ENCODE measurements around the gene TMEM138. TPM values are rescaled to one million over a fixed set of nuclear protein-coding genes. Genes with fewer than 3 reads are reported as not detected.

TMEM138 gene
- total and polyA plus RNA-seq, 9 donors = 21.5 to 115 (median 53.4) TPM

GRCh38 chr11:61332797-61333549 lies 29.2 kb upstream of the TMEM138 start, which contains the start of the genes DDB1 and TKFC:
DDB1 (minus strand) TSS chr11:61333105; CDS start chr11:61332968, 137 bp downstream.
TKFC (plus strand) TSS chr11:61333228; CDS start chr11:61334729, 1,501 bp downstream.
- intact Hi-C loops (cut with DNase I) = no loop called here
- no peaks in the 10 kb centered on the region for H3K36me3 ChIP-seq
- H3K4me1 ChIP-seq (ENCODE audit: insufficient read depth) = peaks cover 28% of the 10 kb centered on the region
- 0 to 1% (median 0%) methylated on average over 57 to 81 of the region's 81 CpGs for WGBS, 3 donors
- peak within 1 kb of the TSS; percentile 99 for H3K4me3 ChIP-seq
- no peaks in the 10 kb centered on the region for H3K27me3 ChIP-seq
- no peaks in the 10 kb centered on the region for H3K9me3 ChIP-seq
- H3K27ac ChIP-seq = peak within 1 kb of the TSS; percentile 88 to 92
- DNase-seq = peak; percentile 96 to 97 (median 96)
- TF ChIP-seq EP300 (IDR thresholded peaks at IDR 0.05) (no peak), POLR2A (IDR thresholded peaks at IDR 0.05) (peak; percentile 93), CTCF (IDR thresholded peaks at IDR 0.05) (peak in 1 of 3 donors; percentile 27)

GRCh38 chr11:61333550-61334433 lies 28.4 kb upstream of the TMEM138 start:
- WGBS, 3 donors = 27 to 31% (median 28%) methylated on average over 19 of the region's 19 CpGs
- Histone ChIP-seq H3K4me3 (peak overlapping the region; percentile 99), H3K36me3 (no peaks in the 10 kb centered on the region), H3K4me1 (ENCODE audit: insufficient read depth) (peaks cover 28% of the 10 kb centered on the region), H3K27ac (peak overlapping the region; percentile 88 to 92), H3K27me3 (no peaks in the 10 kb centered on the region), H3K9me3 (no peaks in the 10 kb centered on the region)
- TF ChIP-seq POLR2A (IDR thresholded peaks at IDR 0.05) (no peak), CTCF (IDR thresholded peaks at IDR 0.05) (no peak), EP300 (IDR thresholded peaks at IDR 0.05) (no peak)
- DNase-seq = no peak
- intact Hi-C loops (cut with DNase I) = no loop called here

GRCh38 chr11:61334434-61335354 lies 27.5 kb upstream of the TMEM138 start:
- Histone ChIP-seq H3K9me3 (no peaks in the 10 kb centered on the region), H3K27me3 (no peaks in the 10 kb centered on the region), H3K4me1 (ENCODE audit: insufficient read depth) (peaks cover 28% of the 10 kb centered on the region), H3K4me3 (no peak overlapping the region), H3K27ac (peak overlapping the region in 1 of 2 donors; percentile 92), H3K36me3 (no peaks in the 10 kb centered on the region)
- DNase-seq = peak; percentile 62 to 86 (median 75)
- no peak for TF ChIP-seq CTCF (IDR thresholded peaks at IDR 0.05)
- no peak for TF ChIP-seq POLR2A (IDR thresholded peaks at IDR 0.05)
- TF ChIP-seq EP300 (IDR thresholded peaks at IDR 0.05) = no peak
- 45 to 51% (median 45%) methylated on average over 16 of the region's 16 CpGs for WGBS, 3 donors
- intact Hi-C loops (cut with DNase I) = no loop called here
